Pancreas (tissue), 10 donors: Measurements from ENCODE around the gene ZNF576. TPM values are rescaled to one million over a fixed set of nuclear protein-coding genes. Genes with fewer than 3 reads are reported as not detected.

Source experiments
- ATAC-seq, 4 donors: fragments of 200-7000 bp; cut with Tn5 transposase; one replicate each; pipeline versions ENCODE4 v1.8.0 to v1.9.1; 2020; ENCODE audit warnings: mild to moderate bottlenecking in 4 of 4, moderate library complexity in 4 of 4
- DNase-seq, 6 donors: peaks; one replicate each; pipeline ENCODE4 v3.0.0-alpha.2; 2020
- FAIRE-seq: peaks from 2 replicates; lab custom pipeline; 2012; peaks lifted over from hg19 to GRCh38; lab: Jason Lieb, UNC
- H3K27ac ChIP-seq, 4 donors: fragments of 200-600 bp; sonication (generic); 1 replicate in 3 of 4; 2 replicates in 1 of 4; pipeline versions ENCODE4 v1.5.0 to v1.8.0; 2020
- H3K27me3 ChIP-seq, 4 donors: fragments of 200-600 bp; one replicate each; pipeline ENCODE4 v1.8.0; 2021
- H3K36me3 ChIP-seq, 3 donors: fragments of 200-600 bp; sonication (generic) in 1 of 3; one replicate each; pipeline versions ENCODE4 v1.5.0 to v1.8.0; 2020 to 2021
- H3K4me1 ChIP-seq, 3 donors: fragments of 200-600 bp; one replicate each; pipeline ENCODE4 v1.8.0; 2021
- H3K4me3 ChIP-seq, 4 donors: fragments of 200-600 bp; sonication (generic) in 2 of 4; one replicate each; pipeline versions ENCODE4 v1.5.0 to v1.8.0; 2020 to 2021
- H3K9me3 ChIP-seq, 4 donors: fragments of 200-600 bp; one replicate each; pipeline ENCODE4 v1.8.0; 2021
- CTCF ChIP-seq, 4 donors: fragments of 200-600 bp; sonication (generic) in 3 of 4; IDR thresholded peaks; one replicate each; pipeline versions ENCODE4 v1.5.0 to v1.8.0; 2021; ENCODE audit warnings: antibody characterized with exemption in 4 of 4
- WGBS, 2 donors: extraction: QIAGEN DNeasy Blood & Tissue Kit; methylation state at CpG; one replicate each; pipeline ENCODE4 v1.1.7; 2013; 5-methylcytosine and 5-hydroxymethylcytosine counted together
- intact Hi-C, 3 donors: fragments of 100-400 bp; cut with DNase I; formaldehyde crosslinking; loops; one replicate each; pipeline versions ENCODE4 v1.11.1 to v1.14.2; 2022
- polyA plus RNA-seq, 2 donors: library from polyadenylated mRNA; stranded (reverse); fragments of 200-250 nt; gene quantifications; one replicate each; pipeline ENCODE4 v1.2.3, GENCODE V29; 2013
- total RNA-seq, 6 donors: library from RNA; stranded (reverse); fragmentation: NEBNext Ultra II Directional in 4 of 6; extraction: Animal tissue kit (Norgen Biotek cat#: 25700) in 4 of 6; gene quantifications; one replicate each; pipeline versions ENCODE4 v1.2.1 to v1.2.4, GENCODE V29; 2021 to 2023
- donor health status: healthy with polysubstance abuse.
- donor health status: DM: no; HTN: no; CAD: no; lungs with moderate emphysema.
- donor health status: DM: no; HTN: no; CAD: no.
- donor health status: control.
- donor health status: control.
- donor health status: Bipolar disorder and iron deficiency.
- donor health status: DM: yes; HTN: yes; CAD: no.
- donor health status: DM: no; HTN: no; CAD: no.
- donor health status: DM: no; HTN: no; CAD: no.
- donor health status: DM: yes; HTN: yes; CAD: no.

ZNF576 gene
- total and polyA plus RNA-seq, 8 donors: 5.2 to 8.6 (median 6.7) TPM

GRCh38 chr19:43638995-43639518 lies 42.7 kb downstream of the ZNF576 start:
- no peak for FAIRE-seq
- Histone ChIP-seq H3K4me3 (peak overlapping the region; percentile 12 to 52 (median 34)), H3K4me1 (no peaks in the 10 kb centered on the region), H3K36me3 (no peaks in the 10 kb centered on the region), H3K27me3 (no peaks in the 10 kb centered on the region), H3K27ac (no peak overlapping the region), H3K9me3 (no peaks in the 10 kb centered on the region)
- no peak for TF ChIP-seq CTCF (IDR thresholded peaks at IDR 0.05)
- ATAC-seq: no peak
- 8 to 13% methylated on average over 8 to 18 of the region's 18 CpGs for WGBS, 2 donors
- intact Hi-C loops: no loop called here
- DNase-seq: peak in 1 of 6 donors; percentile 74

- 0 to 1% methylated on average over 68 to 109 of the region's 110 CpGs for WGBS, 2 donors
- Histone ChIP-seq H3K27me3 (no peaks in the 10 kb centered on the region), H3K4me1 (no peaks in the 10 kb centered on the region), H3K9me3 (no peaks in the 10 kb centered on the region), H3K4me3 (peak within 1 kb of the TSS; percentile 26 to 53 (median 47)), H3K27ac (no peak within 1 kb of the TSS), H3K36me3 (no peaks in the 10 kb centered on the region)
- ATAC-seq (peak; percentile 87 to 93 (median 89)), DNase-seq (peak; percentile 41 to 82 (median 58)), FAIRE-seq (no peak)
- intact Hi-C loops: loop anchor here in 1 of 3 donors (10.0 kb wide), 1 partner anchor 85 kb away; no protein-coding TSS in a partner anchor
- TF ChIP-seq CTCF (IDR thresholded peaks at IDR 0.05): no peak
These were observed 43.4 kb downstream of the ZNF576 start, which contains the start of gene CADM4 for GRCh38 chr19:43639519-43640423. Gene CADM4, minus strand, starts transcription at chr19:43639850. Its CDS starts 60 bp downstream, at chr19:43639790.

GRCh38 chr19:43640424-43640757 lies 44.0 kb downstream of the ZNF576 start:
- Histone ChIP-seq H3K36me3 (no peaks in the 10 kb centered on the region), H3K27me3 (no peaks in the 10 kb centered on the region), H3K9me3 (no peaks in the 10 kb centered on the region), H3K4me1 (no peaks in the 10 kb centered on the region), H3K4me3 (peak overlapping the region in 3 of 4 donors; percentile 26 to 53 (median 52)), H3K27ac (no peak overlapping the region)
- peak in 3 of 4 donors; percentile 3 to 10 (median 8) for ATAC-seq
- TF ChIP-seq CTCF (IDR thresholded peaks at IDR 0.05): no peak
- intact Hi-C loops: loop anchor here in 1 of 3 donors (10.0 kb wide), 1 partner anchor 86 kb away; no protein-coding TSS in a partner anchor
- no peak for FAIRE-seq
- 6 to 12% methylated on average over 9 of the region's 9 CpGs for WGBS, 2 donors
- DNase-seq: no peak

GRCh38 chr19:43641333-43641732 lies 44.9 kb downstream of the ZNF576 start:
- no peak overlapping the region for H3K27ac ChIP-seq
- WGBS, 2 donors: 72 to 76% methylated on average over 2 of the region's 2 CpGs
- intact Hi-C loops: loop anchor here in 1 of 3 donors (10.0 kb wide), 1 partner anchor 87 kb away; no protein-coding TSS in a partner anchor
- H3K4me3 ChIP-seq: no peak overlapping the region
- no peaks in the 10 kb centered on the region for H3K27me3 ChIP-seq
- no peaks in the 10 kb centered on the region for H3K9me3 ChIP-seq
- no peaks in the 10 kb centered on the region for H3K36me3 ChIP-seq
- H3K4me1 ChIP-seq: no peaks in the 10 kb centered on the region
- no peak for ATAC-seq
- no peak for DNase-seq
- FAIRE-seq: no peak
- no peak for TF ChIP-seq CTCF (IDR thresholded peaks at IDR 0.05)
